A549 treated with DMSO at 1 μM for 4 hours (cell line): ENCODE results near the gene TPST2. TPM values are rescaled to one million over a fixed set of nuclear protein-coding genes. Genes with fewer than 3 reads are reported as not detected.

Source experiments
- total RNA-seq: library from RNA; stranded (reverse); fragments of 200-300 nt; extraction: Qiagen RNA extraction; gene quantifications from 5 replicates; pipeline ENCODE4 v1.2.3, GENCODE V29; 2022; ENCODE audit warnings: low read depth

TPST2 gene
- 8.4 to 14.5 TPM (median 11.0 TPM) in 5 replicates for total RNA-seq

GRCh38 chr22:26589845-26590736 is at the start of gene TPST2:
Gene TPST2 (minus strand): TSS chr22:26590132. CDS start chr22:26541630, 48,502 bp downstream.

GRCh38 chr22:26621663-26622062 is 31.7 kb upstream of the TPST2 start, which contains the start of gene CRYBA4:
Gene CRYBA4 (plus strand): TSS chr22:26621963. CDS start chr22:26622597, 634 bp downstream.

GRCh38 chr22:26617271-26618199 is 27.6 kb upstream of the TPST2 start, which contains the start of gene CRYBB1:
Gene CRYBB1 (minus strand): TSS chr22:26618027. CDS start chr22:26616319, 1,708 bp downstream.

GRCh38 chr22:26512149-26512793 is 77.7 kb downstream of the TPST2 start, which contains the start of gene TFIP11:
Gene TFIP11 (minus strand): TSS chr22:26512473. CDS start chr22:26510272, 2,201 bp downstream.

GRCh38 chr22:26483439-26484359 is 106.2 kb downstream of the TPST2 start, which contains the start of the genes HPS4 and SRRD:
Gene HPS4 (minus strand): TSS chr22:26483783. CDS start chr22:26481762, 2,021 bp downstream.
Gene SRRD (plus strand): TSS chr22:26483877. CDS start chr22:26483891, 14 bp downstream.

Other genes with a start within 250 kb of the TPST2 start
- gene ASPHD2, start 160.9 kb downstream of the TPST2 start, total RNA-seq = 0.84 to 1.5 TPM (median 1.2 TPM) in 5 replicates
- gene HPS4, start 106.3 kb downstream of the TPST2 start, total RNA-seq = 14.8 to 18.1 TPM (median 16.8 TPM) in 5 replicates
- gene SRRD, start 106.3 kb downstream of the TPST2 start, total RNA-seq = 16.7 to 27.4 TPM (median 24.1 TPM) in 5 replicates
- gene TFIP11, start 77.7 kb downstream of the TPST2 start, total RNA-seq = 21.9 to 27.7 TPM (median 24.3 TPM) in 5 replicates
- gene CRYBB1, start 27.9 kb upstream of the TPST2 start, total RNA-seq = not detected in 5 replicates
- not detected in 5 replicates for gene CRYBA4, start 31.8 kb upstream of the TPST2 start, total RNA-seq
- gene MIAT, start 67.5 kb upstream of the TPST2 start, total RNA-seq = 0.29 to 0.56 TPM (median 0.39 TPM) in 5 replicates